ENCODE results near the gene LIMK1. TPM values are rescaled to one million over a fixed set of nuclear protein-coding genes. Genes with fewer than 3 reads are reported as not detected.

LIMK1 gene
- total RNA-seq, 1 experiment from 2014 or later, result 31.4 TPM

- H3K36me3 Mint-ChIP-seq (ENCODE audit: insufficient read depth, unreplicated experiment), result no peaks in the 10 kb centered on the region
- H3K27ac Mint-ChIP-seq (ENCODE audit: unreplicated experiment), result no peak overlapping the region
- TF ChIP-seq CTCF (IDR thresholded peaks at IDR 0.05; ENCODE audit: insufficient read depth in 1 of 2, low read depth in 1 of 2, low read length in 1 of 2, severe bottlenecking in 1 of 2, unreplicated experiment in 1 of 2), result no peak
- BruUV-seq (replicated peaks), result no TSS peak
- intact Hi-C loops (cut with micrococcal nuclease; ENCODE audit: unreplicated experiment), result no loop called here
- peaks cover 9% of the 10 kb centered on the region for H3K27me3 Mint-ChIP-seq (ENCODE audit: insufficient read depth, unreplicated experiment)
- ChIA-PET POLR2A (no interaction called here), CTCF (interaction anchor here (0.6 to 0.7 kb wide), 4 partner anchors 9 to 147 kb away, joined by 3 to 6 read pairs (median 3); no protein-coding TSS in a partner anchor)
- no peaks in the 10 kb centered on the region for H3K36me3 ChIP-seq (ENCODE audit: control insufficient read depth, insufficient read depth, low read length)
- no peak overlapping the region for H3K4me3 Mint-ChIP-seq (ENCODE audit: unreplicated experiment)
- H3K9me3 Mint-ChIP-seq (ENCODE audit: unreplicated experiment), result no peaks in the 10 kb centered on the region
- no peaks in the 10 kb centered on the region; the same call in 1 of the 2 replicates for H3K4me1 ChIP-seq
- no peak for DNase-seq
- H3K27me3 ChIP-seq (replicated peaks; ENCODE audit: control insufficient read depth, insufficient read depth, low read length), result no peaks in the 10 kb centered on the region
- H3K4me1 Mint-ChIP-seq (ENCODE audit: low read depth, unreplicated experiment), result no peaks in the 10 kb centered on the region
- no peak overlapping the region for H3K4me3 ChIP-seq (ENCODE audit: low read depth, low read length)
- H3K9me3 ChIP-seq, result no peaks in the 10 kb centered on the region
Observed at GRCh38 chr7:74059037-74059436, 24.6 kb upstream of the LIMK1 start.

GRCh38 chr7:74059681-74060588, 23.7 kb upstream of the LIMK1 start:
- intact Hi-C loops (cut with micrococcal nuclease; ENCODE audit: unreplicated experiment), result no loop called here
- DNase-seq, result no peak
- no peaks in the 10 kb centered on the region for H3K4me1 Mint-ChIP-seq (ENCODE audit: low read depth, unreplicated experiment)
- H3K36me3 ChIP-seq (ENCODE audit: control insufficient read depth, insufficient read depth, low read length), result no peaks in the 10 kb centered on the region
- no peaks in the 10 kb centered on the region; the same call in 1 of the 2 replicates for H3K4me1 ChIP-seq
- no peak overlapping the region for H3K4me3 Mint-ChIP-seq (ENCODE audit: unreplicated experiment)
- no peaks in the 10 kb centered on the region for H3K36me3 Mint-ChIP-seq (ENCODE audit: insufficient read depth, unreplicated experiment)
- peaks cover 7% of the 10 kb centered on the region for H3K27me3 Mint-ChIP-seq (ENCODE audit: insufficient read depth, unreplicated experiment)
- H3K4me3 ChIP-seq (ENCODE audit: low read depth, low read length), result no peak overlapping the region
- H3K27me3 ChIP-seq (replicated peaks; ENCODE audit: control insufficient read depth, insufficient read depth, low read length), result no peaks in the 10 kb centered on the region
- no peak for TF ChIP-seq CTCF (IDR thresholded peaks at IDR 0.05; ENCODE audit: insufficient read depth in 1 of 2, low read depth in 1 of 2, low read length in 1 of 2, severe bottlenecking in 1 of 2, unreplicated experiment in 1 of 2)
- no peak overlapping the region for H3K27ac Mint-ChIP-seq (ENCODE audit: unreplicated experiment)
- no peaks in the 10 kb centered on the region for H3K9me3 ChIP-seq
- POLR2A ChIA-PET, result no interaction called here
- CTCF ChIA-PET, result interaction anchor here (0.6 to 1.1 kb wide), 3 partner anchors 8 to 33 kb away, joined by 3 to 6 read pairs (median 3); no protein-coding TSS in a partner anchor
- no peaks in the 10 kb centered on the region for H3K9me3 Mint-ChIP-seq (ENCODE audit: unreplicated experiment)
- no TSS peak for BruUV-seq (replicated peaks)

- Histone ChIP-seq H3K9me3 (no peaks in the 10 kb centered on the region), H3K36me3 (ENCODE audit: control insufficient read depth, insufficient read depth, low read length) (no peaks in the 10 kb centered on the region), H3K27me3 (replicated peaks; ENCODE audit: control insufficient read depth, insufficient read depth, low read length) (no peaks in the 10 kb centered on the region), H3K4me1 (no peaks in the 10 kb centered on the region; the same call in 1 of the 2 replicates), H3K4me3 (ENCODE audit: low read depth, low read length) (no peak overlapping the region)
- no peak for DNase-seq
- no peak overlapping the region for H3K4me3 Mint-ChIP-seq (ENCODE audit: unreplicated experiment)
- no peaks in the 10 kb centered on the region for H3K36me3 Mint-ChIP-seq (ENCODE audit: insufficient read depth, unreplicated experiment)
- no peak for TF ChIP-seq CTCF (IDR thresholded peaks at IDR 0.05; ENCODE audit: insufficient read depth in 1 of 2, low read depth in 1 of 2, low read length in 1 of 2, severe bottlenecking in 1 of 2, unreplicated experiment in 1 of 2)
- no peaks in the 10 kb centered on the region for H3K9me3 Mint-ChIP-seq (ENCODE audit: unreplicated experiment)
- ChIA-PET POLR2A (no interaction called here), CTCF (no interaction called here)
- no peaks in the 10 kb centered on the region for H3K4me1 Mint-ChIP-seq (ENCODE audit: low read depth, unreplicated experiment)
- no TSS peak for BruUV-seq (replicated peaks)
- intact Hi-C loops (cut with micrococcal nuclease; ENCODE audit: unreplicated experiment), result no loop called here
- peaks cover 6% of the 10 kb centered on the region for H3K27me3 Mint-ChIP-seq (ENCODE audit: insufficient read depth, unreplicated experiment)
- peak overlapping the region; percentile 53 for H3K27ac Mint-ChIP-seq (ENCODE audit: unreplicated experiment)
Observed at GRCh38 chr7:74061840-74062539, 21.6 kb upstream of the LIMK1 start.

Measured in Caco-2 (cell line).